Right atrium auricular region (tissue), 2 donors: ENCODE measurements around the gene PSORS1C1. TPM values are rescaled to one million over a fixed set of nuclear protein-coding genes. Genes with fewer than 3 reads are reported as not detected.
"Not testable (repeated sequence)": the region's sequence is repeated elsewhere in the genome, so short reads cannot be mapped to it uniquely, and the experiment has no call there.

Experiments used
- DNase-seq: peaks from one replicate; pipeline ENCODE4 v3.0.0-alpha.2; 2019; ENCODE audit warnings: low spot score
- H3K27ac ChIP-seq, 2 donors: fragments of 200-600 bp; sonication (generic); 1 replicate in 1 of 2; 2 replicates in 1 of 2; pipeline ENCODE4 v1.5.1; 2016 to 2019
- H3K27me3 ChIP-seq, 2 donors: fragments of 200-600 bp; sonication (generic); one replicate each; pipeline versions ENCODE4 v1.5.1 to v1.6.0; 2017 to 2019
- H3K36me3 ChIP-seq: fragments of 200-600 bp; sonication (generic); one replicate; pipeline ENCODE4 v1.5.1; 2016
- H3K4me1 ChIP-seq, 2 donors: fragments of 200-600 bp; sonication (generic); one replicate each; pipeline versions ENCODE4 v1.5.1 to v1.6.0; 2017 to 2019
- H3K4me3 ChIP-seq, 2 donors: fragments of 200-600 bp; sonication (generic); 1 replicate in 1 of 2; 2 replicates in 1 of 2; pipeline ENCODE4 v1.5.1; 2017 to 2019; ENCODE audit warnings: mild to moderate bottlenecking in 1 of 2, moderate library complexity in 1 of 2
- H3K9me3 ChIP-seq, 2 donors: fragments of 200-600 bp; sonication (generic); one replicate each; pipeline ENCODE4 v1.5.1; 2019
- CTCF ChIP-seq, 2 donors: fragments of 200-600 bp; sonication (generic); IDR thresholded peaks; one replicate each; pipeline ENCODE4 v1.5.1; 2019; ENCODE audit warnings: antibody characterized with exemption in 2 of 2
- total RNA-seq, 2 donors: library from RNA; depleted of rRNA; stranded (reverse); fragments of >200 nt; gene quantifications; one replicate each; pipeline ENCODE4 v1.1.0, GENCODE V29; 2016

The PSORS1C1 gene
- total RNA-seq, 2 donors from 2014 or later: 0.33 to 1.5 TPM

- H3K4me3 ChIP-seq: no peak overlapping the region
- peaks cover 0 to 8% of the 10 kb centered on the region in 2 donors for H3K4me1 ChIP-seq
- no peaks in the 10 kb centered on the region for H3K9me3 ChIP-seq
- no peaks in the 10 kb centered on the region for H3K27me3 ChIP-seq
- H3K27ac ChIP-seq: no peak overlapping the region
- DNase-seq: no peak
- no peaks in the 10 kb centered on the region for H3K36me3 ChIP-seq
- TF ChIP-seq CTCF (IDR thresholded peaks at IDR 0.05): no peak
Measured at GRCh38 chr6:31163922-31164321, 49.3 kb downstream of the PSORS1C1 start.

GRCh38 chr6:31164475-31165063, 50.0 kb downstream of the PSORS1C1 start:
- not testable (repeated sequence) for H3K9me3 ChIP-seq, DNase-seq, H3K36me3 ChIP-seq, H3K4me3 ChIP-seq, H3K4me1 ChIP-seq, H3K27me3 ChIP-seq, H3K27ac ChIP-seq

- H3K27ac ChIP-seq, H3K9me3 ChIP-seq, H3K4me3 ChIP-seq, H3K4me1 ChIP-seq, H3K27me3 ChIP-seq, DNase-seq, H3K36me3 ChIP-seq: not testable (repeated sequence)
Measured at GRCh38 chr6:31165064-31165832, 50.6 kb downstream of the PSORS1C1 start.

- no peak for DNase-seq
- no peaks in the 10 kb centered on the region for H3K4me1 ChIP-seq
- H3K4me3 ChIP-seq: no peak overlapping the region
- H3K27ac ChIP-seq: no peak overlapping the region
- H3K36me3 ChIP-seq: no peaks in the 10 kb centered on the region
- H3K9me3 ChIP-seq: no peaks in the 10 kb centered on the region
- no peak for TF ChIP-seq CTCF (IDR thresholded peaks at IDR 0.05)
- H3K27me3 ChIP-seq: no peaks in the 10 kb centered on the region
Measured at GRCh38 chr6:31165986-31166385, 51.4 kb downstream of the PSORS1C1 start.

- Histone ChIP-seq H3K4me1 (no peaks in the 10 kb centered on the region), H3K27me3 (no peaks in the 10 kb centered on the region), H3K36me3 (no peaks in the 10 kb centered on the region), H3K27ac (no peak overlapping the region), H3K4me3 (no peak overlapping the region), H3K9me3 (no peaks in the 10 kb centered on the region)
- no peak for DNase-seq
- no peak for TF ChIP-seq CTCF (IDR thresholded peaks at IDR 0.05)
Measured at GRCh38 chr6:31168606-31169005, 54.0 kb downstream of the PSORS1C1 start.

- no peak for DNase-seq
- H3K27ac ChIP-seq: no peak overlapping the region
- no peaks in the 10 kb centered on the region for H3K4me1 ChIP-seq
- no peaks in the 10 kb centered on the region for H3K27me3 ChIP-seq
- H3K9me3 ChIP-seq: no peaks in the 10 kb centered on the region
- no peak overlapping the region for H3K4me3 ChIP-seq
- H3K36me3 ChIP-seq: no peaks in the 10 kb centered on the region
- TF ChIP-seq CTCF (IDR thresholded peaks at IDR 0.05): no peak
Measured at GRCh38 chr6:31169123-31169857, 54.7 kb downstream of the PSORS1C1 start.

- H3K27ac ChIP-seq: not testable (repeated sequence)
Measured at GRCh38 chr6:31169858-31170599, 55.4 kb downstream of the PSORS1C1 start.

More at GRCh38 chr6:31169858-31170599, 55.4 kb downstream of the PSORS1C1 start:
- H3K36me3 ChIP-seq, H3K9me3 ChIP-seq, H3K4me3 ChIP-seq, H3K27me3 ChIP-seq, DNase-seq, H3K4me1 ChIP-seq: not testable (repeated sequence)
